ENCODE results near the gene CREB3L1.
A peak's percentile ranks its signal among the peaks of the same experiment; 100 is the strongest.

CREB3L1 gene

GRCh38 chr11:46332568-46333393, 55.3 kb downstream of the CREB3L1 start:
- no peak for TF ChIP-seq CTCF (conservative IDR thresholded peaks at IDR 0.05; ENCODE audit: low read length)
- no peak for DNase-seq (ENCODE audit: low read depth)
- H3K4me3 ChIP-seq (ENCODE audit: low read length): no peak overlapping the region; the same call in 1 of the 2 replicates

- DNase-seq (ENCODE audit: low read depth): no peak
- H3K4me3 ChIP-seq (ENCODE audit: low read length): no peak overlapping the region
- no peak for TF ChIP-seq CTCF (conservative IDR thresholded peaks at IDR 0.05; ENCODE audit: low read length)
Observed at GRCh38 chr11:46333394-46333947, 56.0 kb downstream of the CREB3L1 start.

GRCh38 chr11:46334211-46334610, 56.7 kb downstream of the CREB3L1 start:
- TF ChIP-seq CTCF (conservative IDR thresholded peaks at IDR 0.05; ENCODE audit: low read length): no peak
- H3K4me3 ChIP-seq (ENCODE audit: low read length): no peak overlapping the region
- DNase-seq (ENCODE audit: low read depth): no peak

GRCh38 chr11:46335271-46335670, 57.8 kb downstream of the CREB3L1 start:
- TF ChIP-seq CTCF (conservative IDR thresholded peaks at IDR 0.05; ENCODE audit: low read length): no peak
- no peak for DNase-seq (ENCODE audit: low read depth)

GRCh38 chr11:46335890-46336562, 58.6 kb downstream of the CREB3L1 start:
- DNase-seq (ENCODE audit: low read depth): no peak
- no peak overlapping the region for H3K4me3 ChIP-seq (ENCODE audit: low read length)
- TF ChIP-seq CTCF (conservative IDR thresholded peaks at IDR 0.05; ENCODE audit: low read length): no peak

More at GRCh38 chr11:46335271-46335670, 57.8 kb downstream of the CREB3L1 start:
- H3K4me3 ChIP-seq (ENCODE audit: low read length): no peak overlapping the region

GRCh38 chr11:46336563-46337180, 59.2 kb downstream of the CREB3L1 start:
- peak; percentile 35 for DNase-seq (ENCODE audit: low read depth)
- H3K4me3 ChIP-seq (ENCODE audit: low read length): no peak overlapping the region
- TF ChIP-seq CTCF (conservative IDR thresholded peaks at IDR 0.05; ENCODE audit: low read length): no peak
